Neural cell (in vitro differentiated cells): Measurements from ENCODE around the gene RGS1. TPM values are rescaled to one million over a fixed set of nuclear protein-coding genes. Genes with fewer than 3 reads are reported as not detected.

Source experiments
- H2AFZ ChIP-seq: fragments of 200-600, 300-800 bp; sonication (generic), shearing (Covaris generic); 2 replicates; pipeline ENCODE4 v1.6.0; 2014; ENCODE audit warnings: low read depth, mild to moderate bottlenecking, antibody characterized with exemption, low read length, moderate library complexity
- H3F3A ChIP-seq: fragments of 200-600 bp; shearing (Covaris generic); 2 replicates; pipeline ENCODE4 v1.6.1; 2016; ENCODE audit warnings: mild to moderate bottlenecking, moderate library complexity, mixed read lengths, antibody characterized with exemption, low read length; ENCODE audit not compliant: insufficient read depth, poor library complexity, severe bottlenecking
- H3K27ac ChIP-seq: fragments of 200-600, 300-800 bp; sonication (generic), shearing (Covaris generic); 2 replicates; pipeline ENCODE4 v1.5.1; 2014; ENCODE audit warnings: mild to moderate bottlenecking, low read length, moderate library complexity
- H3K27me3 ChIP-seq: fragments of 300-800, 200-600 bp; sonication (generic), shearing (Covaris generic); 2 replicates; pipeline ENCODE4 v1.6.0; 2014; ENCODE audit warnings: mild to moderate bottlenecking, low read depth, low read length, moderate library complexity; ENCODE audit not compliant: insufficient read depth
- H3K36me3 ChIP-seq: fragments of 300-800, 200-600 bp; sonication (generic), shearing (Covaris generic); 2 replicates; pipeline ENCODE4 v1.5.1; 2014; ENCODE audit warnings: mild to moderate bottlenecking, antibody characterized with exemption, low read length, moderate library complexity; ENCODE audit not compliant: insufficient read depth
- H3K4me2 ChIP-seq: fragments of 300-800, 200-600 bp; sonication (generic), shearing (Covaris generic); 2 replicates; pipeline ENCODE4 v1.6.0; 2014; ENCODE audit warnings: mild to moderate bottlenecking, low read length
- H3K4me3 ChIP-seq: fragments of 300-800, 200-600 bp; sonication (generic), shearing (Covaris generic); 2 replicates; pipeline ENCODE4 v1.5.1; 2014; ENCODE audit warnings: mild to moderate bottlenecking, low read length, moderate library complexity
- H3K79me2 ChIP-seq: fragments of 200-600 bp; shearing (Covaris generic); replicated peaks from 2 replicates; pipeline ENCODE4 v1.6.0; 2014; ENCODE audit warnings: mild to moderate bottlenecking, low read length, moderate library complexity; ENCODE audit not compliant: insufficient read depth
- H3K9ac ChIP-seq: fragments of 300-800, 200-600 bp; sonication (generic), shearing (Covaris generic); 2 replicates; pipeline ENCODE4 v1.6.1; 2016; ENCODE audit warnings: mild to moderate bottlenecking, low read length, mixed read lengths
- H3K9me2 ChIP-seq: fragments of 200-600 bp; shearing (Covaris generic); 2 replicates; pipeline ENCODE4 v1.6.1; 2016; ENCODE audit warnings: mild to moderate bottlenecking, low read length, mixed read lengths; ENCODE audit not compliant: insufficient read depth
- H3K9me3 ChIP-seq: fragments of 200-600, 300-800 bp; sonication (generic), shearing (Covaris generic); 2 replicates; pipeline ENCODE4 v1.6.1; 2016; ENCODE audit warnings: mild to moderate bottlenecking, mixed run types, low read length, moderate library complexity, mixed read lengths
- H4K20me1 ChIP-seq: fragments of 200-600 bp; shearing (Covaris generic); 2 replicates; pipeline ENCODE4 v1.6.1; 2016; ENCODE audit warnings: mild to moderate bottlenecking, mixed run types; ENCODE audit not compliant: insufficient read depth
- EP300 ChIP-seq: fragments of 450-650 bp; conservative IDR thresholded peaks from 2 replicates; pipeline ENCODE4 v1.6.1; 2014; ENCODE audit warnings: antibody characterized with exemption, mild to moderate bottlenecking, moderate library complexity; ENCODE audit not compliant: poor library complexity, severe bottlenecking
- EZH2 ChIP-seq: fragments of 200-600, 300-800 bp; shearing (Covaris generic), sonication (generic); IDR thresholded peaks from 2 replicates; pipeline ENCODE4 v1.6.1; 2014; ENCODE audit warnings: antibody characterized with exemption, low read length, borderline replicate concordance, mild to moderate bottlenecking; ENCODE audit not compliant: insufficient read depth, poor library complexity, severe bottlenecking
- MXI1 ChIP-seq: fragments of 450-650 bp; conservative IDR thresholded peaks from 2 replicates; pipeline ENCODE4 v1.6.1; 2014; ENCODE audit warnings: antibody characterized with exemption, mild to moderate bottlenecking; ENCODE audit not compliant: poor library complexity, severe bottlenecking
- POLR2AphosphoS5 ChIP-seq: IDR thresholded peaks from 2 replicates; pipeline ENCODE4 v1.6.1; 2012
- RAD21 ChIP-seq: fragments of 450-650 bp; conservative IDR thresholded peaks from 2 replicates; pipeline ENCODE4 v1.6.1; 2014; ENCODE audit warnings: antibody characterized with exemption, mild to moderate bottlenecking, moderate library complexity
- SMC3 ChIP-seq: fragments of 450-650 bp; conservative IDR thresholded peaks from 2 replicates; pipeline ENCODE4 v1.6.1; 2014; ENCODE audit warnings: antibody characterized with exemption, mild to moderate bottlenecking, moderate library complexity; ENCODE audit not compliant: poor library complexity
- TAF1 ChIP-seq: IDR thresholded peaks from 2 replicates; pipeline ENCODE4 v1.6.1; 2012; ENCODE audit warnings: low read depth
- polyA plus RNA-seq: library from polyadenylated mRNA; depleted of rRNA; stranded (reverse); fragments of >200 nt; gene quantifications from 2 replicates; pipeline ENCODE4 v1.2.3, GENCODE V29; 2014
- TF ChIP-seq, protein P1 (sequence below): IDR thresholded peaks from 2 replicates; pipeline ENCODE4 v1.6.1; 2012; ENCODE audit warnings: borderline replicate concordance
- TF ChIP-seq, protein P2 (sequence below): fragments of 450-650 bp; IDR thresholded peaks from 2 replicates; pipeline ENCODE4 v1.5.1; 2014; ENCODE audit warnings: antibody characterized with exemption, mild to moderate bottlenecking, moderate library complexity; ENCODE audit not compliant: poor library complexity, severe bottlenecking

RGS1 gene
- polyA plus RNA-seq, 1 donor from 2014 or later: not detected

- no peaks in the 10 kb centered on the region for H3K9me2 ChIP-seq
- no peaks in the 10 kb centered on the region for H3F3A ChIP-seq
- no peak overlapping the region for H3K9ac ChIP-seq
- no peaks in the 10 kb centered on the region for H3K27me3 ChIP-seq
- H3K4me3 ChIP-seq: no peak overlapping the region
- no peak overlapping the region for H3K4me2 ChIP-seq
- TF ChIP-seq POLR2AphosphoS5 (no peak), EZH2 (no peak), SMC3 (no peak), TAF1 (no peak), EP300 (no peak), RAD21 (no peak), MXI1 (no peak)
- TF ChIP-seq, protein P1, sequence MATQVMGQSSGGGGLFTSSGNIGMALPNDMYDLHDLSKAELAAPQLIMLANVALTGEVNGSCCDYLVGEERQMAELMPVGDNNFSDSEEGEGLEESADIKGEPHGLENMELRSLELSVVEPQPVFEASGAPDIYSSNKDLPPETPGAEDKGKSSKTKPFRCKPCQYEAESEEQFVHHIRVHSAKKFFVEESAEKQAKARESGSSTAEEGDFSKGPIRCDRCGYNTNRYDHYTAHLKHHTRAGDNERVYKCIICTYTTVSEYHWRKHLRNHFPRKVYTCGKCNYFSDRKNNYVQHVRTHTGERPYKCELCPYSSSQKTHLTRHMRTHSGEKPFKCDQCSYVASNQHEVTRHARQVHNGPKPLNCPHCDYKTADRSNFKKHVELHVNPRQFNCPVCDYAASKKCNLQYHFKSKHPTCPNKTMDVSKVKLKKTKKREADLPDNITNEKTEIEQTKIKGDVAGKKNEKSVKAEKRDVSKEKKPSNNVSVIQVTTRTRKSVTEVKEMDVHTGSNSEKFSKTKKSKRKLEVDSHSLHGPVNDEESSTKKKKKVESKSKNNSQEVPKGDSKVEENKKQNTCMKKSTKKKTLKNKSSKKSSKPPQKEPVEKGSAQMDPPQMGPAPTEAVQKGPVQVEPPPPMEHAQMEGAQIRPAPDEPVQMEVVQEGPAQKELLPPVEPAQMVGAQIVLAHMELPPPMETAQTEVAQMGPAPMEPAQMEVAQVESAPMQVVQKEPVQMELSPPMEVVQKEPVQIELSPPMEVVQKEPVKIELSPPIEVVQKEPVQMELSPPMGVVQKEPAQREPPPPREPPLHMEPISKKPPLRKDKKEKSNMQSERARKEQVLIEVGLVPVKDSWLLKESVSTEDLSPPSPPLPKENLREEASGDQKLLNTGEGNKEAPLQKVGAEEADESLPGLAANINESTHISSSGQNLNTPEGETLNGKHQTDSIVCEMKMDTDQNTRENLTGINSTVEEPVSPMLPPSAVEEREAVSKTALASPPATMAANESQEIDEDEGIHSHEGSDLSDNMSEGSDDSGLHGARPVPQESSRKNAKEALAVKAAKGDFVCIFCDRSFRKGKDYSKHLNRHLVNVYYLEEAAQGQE: no peak
- TF ChIP-seq, protein P2, sequence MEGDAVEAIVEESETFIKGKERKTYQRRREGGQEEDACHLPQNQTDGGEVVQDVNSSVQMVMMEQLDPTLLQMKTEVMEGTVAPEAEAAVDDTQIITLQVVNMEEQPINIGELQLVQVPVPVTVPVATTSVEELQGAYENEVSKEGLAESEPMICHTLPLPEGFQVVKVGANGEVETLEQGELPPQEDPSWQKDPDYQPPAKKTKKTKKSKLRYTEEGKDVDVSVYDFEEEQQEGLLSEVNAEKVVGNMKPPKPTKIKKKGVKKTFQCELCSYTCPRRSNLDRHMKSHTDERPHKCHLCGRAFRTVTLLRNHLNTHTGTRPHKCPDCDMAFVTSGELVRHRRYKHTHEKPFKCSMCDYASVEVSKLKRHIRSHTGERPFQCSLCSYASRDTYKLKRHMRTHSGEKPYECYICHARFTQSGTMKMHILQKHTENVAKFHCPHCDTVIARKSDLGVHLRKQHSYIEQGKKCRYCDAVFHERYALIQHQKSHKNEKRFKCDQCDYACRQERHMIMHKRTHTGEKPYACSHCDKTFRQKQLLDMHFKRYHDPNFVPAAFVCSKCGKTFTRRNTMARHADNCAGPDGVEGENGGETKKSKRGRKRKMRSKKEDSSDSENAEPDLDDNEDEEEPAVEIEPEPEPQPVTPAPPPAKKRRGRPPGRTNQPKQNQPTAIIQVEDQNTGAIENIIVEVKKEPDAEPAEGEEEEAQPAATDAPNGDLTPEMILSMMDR: no peak
- no peaks in the 10 kb centered on the region for H3K36me3 ChIP-seq
- H3K79me2 ChIP-seq: no peaks in the 10 kb centered on the region
- no peak overlapping the region for H2AFZ ChIP-seq
- H4K20me1 ChIP-seq: no peaks in the 10 kb centered on the region
- H3K27ac ChIP-seq: no peak overlapping the region
- H3K9me3 ChIP-seq: no peaks in the 10 kb centered on the region
Measured at GRCh38 chr1:192610112-192610889, 34.7 kb downstream of the RGS1 start.

DNA sequence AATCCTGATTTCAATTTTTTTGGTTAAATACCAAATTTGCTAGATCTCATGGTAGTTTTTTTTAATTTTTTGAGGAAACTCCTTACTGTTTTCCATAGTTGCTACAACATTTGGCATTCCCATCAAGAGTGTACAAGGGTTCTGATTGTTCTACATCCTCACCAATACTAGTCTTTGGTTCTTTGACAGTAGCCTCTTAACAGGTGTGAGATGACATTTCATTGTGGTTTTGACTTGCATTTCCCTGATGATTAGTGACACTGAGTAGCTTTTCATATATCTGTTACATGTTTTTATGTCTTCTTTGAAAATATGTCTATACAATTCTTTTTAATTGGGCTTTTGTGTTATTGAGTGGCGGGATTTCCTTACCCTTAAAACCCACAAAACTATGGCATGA is 39.5 kb downstream of the RGS1 start:
- H2AFZ ChIP-seq: no peak overlapping the region
- no peak overlapping the region for H3K9ac ChIP-seq
- H3K36me3 ChIP-seq: no peaks in the 10 kb centered on the region
- H3F3A ChIP-seq: no peaks in the 10 kb centered on the region
- no peak overlapping the region for H3K27ac ChIP-seq
- no peaks in the 10 kb centered on the region for H3K9me3 ChIP-seq
- TF ChIP-seq TAF1: no peak
- TF ChIP-seq EZH2: no peak
- no peak for TF ChIP-seq RAD21
- no peak for TF ChIP-seq POLR2AphosphoS5
- no peak for TF ChIP-seq EP300
- TF ChIP-seq, protein P2: no peak
- TF ChIP-seq, protein P1: no peak
- TF ChIP-seq SMC3: no peak
- TF ChIP-seq MXI1: no peak
- H4K20me1 ChIP-seq: no peaks in the 10 kb centered on the region
- no peak overlapping the region for H3K4me2 ChIP-seq
- no peaks in the 10 kb centered on the region for H3K27me3 ChIP-seq
- H3K79me2 ChIP-seq: no peaks in the 10 kb centered on the region
- H3K9me2 ChIP-seq: no peaks in the 10 kb centered on the region
- no peak overlapping the region for H3K4me3 ChIP-seq
